ENCODE measurements around the gene APMAP.
A peak's percentile ranks its signal among the peaks of the same experiment; 100 is the strongest.

- peak; percentile 89 for TF ChIP-seq CTCF (IDR thresholded peaks at IDR 0.05; ENCODE audit: low read length)
- no peak for TF ChIP-seq EZH2phosphoT487 (IDR thresholded peaks at IDR 0.05; ENCODE audit: low read length)
Observed at GRCh38 chr20:24917797-24918578, 74.6 kb downstream of the APMAP start.
